Measurements from ENCODE around the gene SMC4.

DNA sequence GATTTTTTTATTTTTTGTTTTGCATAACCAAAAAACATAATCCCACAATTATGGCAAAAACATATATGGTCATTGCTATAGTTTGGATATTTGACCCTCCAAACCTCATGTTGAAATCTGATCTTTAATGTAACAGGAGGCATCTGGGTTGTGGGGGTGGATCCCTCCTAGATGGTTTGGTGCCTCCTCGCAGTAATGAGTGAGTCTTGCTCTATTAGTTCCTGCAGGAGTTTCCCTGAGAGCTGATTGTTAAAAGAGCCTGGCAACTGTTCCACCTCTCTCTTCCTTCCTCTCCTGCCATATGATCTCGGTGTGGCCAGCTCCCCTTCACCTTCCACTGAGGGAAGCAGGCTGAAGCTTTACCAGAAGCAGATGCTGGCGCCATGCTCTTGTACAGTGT is 83.3 kb downstream of the SMC4 start:
- TF ChIP-seq, protein P1, sequence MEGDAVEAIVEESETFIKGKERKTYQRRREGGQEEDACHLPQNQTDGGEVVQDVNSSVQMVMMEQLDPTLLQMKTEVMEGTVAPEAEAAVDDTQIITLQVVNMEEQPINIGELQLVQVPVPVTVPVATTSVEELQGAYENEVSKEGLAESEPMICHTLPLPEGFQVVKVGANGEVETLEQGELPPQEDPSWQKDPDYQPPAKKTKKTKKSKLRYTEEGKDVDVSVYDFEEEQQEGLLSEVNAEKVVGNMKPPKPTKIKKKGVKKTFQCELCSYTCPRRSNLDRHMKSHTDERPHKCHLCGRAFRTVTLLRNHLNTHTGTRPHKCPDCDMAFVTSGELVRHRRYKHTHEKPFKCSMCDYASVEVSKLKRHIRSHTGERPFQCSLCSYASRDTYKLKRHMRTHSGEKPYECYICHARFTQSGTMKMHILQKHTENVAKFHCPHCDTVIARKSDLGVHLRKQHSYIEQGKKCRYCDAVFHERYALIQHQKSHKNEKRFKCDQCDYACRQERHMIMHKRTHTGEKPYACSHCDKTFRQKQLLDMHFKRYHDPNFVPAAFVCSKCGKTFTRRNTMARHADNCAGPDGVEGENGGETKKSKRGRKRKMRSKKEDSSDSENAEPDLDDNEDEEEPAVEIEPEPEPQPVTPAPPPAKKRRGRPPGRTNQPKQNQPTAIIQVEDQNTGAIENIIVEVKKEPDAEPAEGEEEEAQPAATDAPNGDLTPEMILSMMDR (IDR thresholded peaks at IDR 0.05): no peak
- TF ChIP-seq POLR2A (IDR thresholded peaks at IDR 0.05): no peak

All from heart left ventricle (tissue), 13 donors.